ENCODE measurements around the gene SORBS2. TPM values are rescaled to one million over a fixed set of nuclear protein-coding genes. Genes with fewer than 3 reads are reported as not detected.

Gene SORBS2
- total RNA-seq, 4 donors from 2014 or later, result 640 to 1,569 (median 1,016) TPM

DNA sequence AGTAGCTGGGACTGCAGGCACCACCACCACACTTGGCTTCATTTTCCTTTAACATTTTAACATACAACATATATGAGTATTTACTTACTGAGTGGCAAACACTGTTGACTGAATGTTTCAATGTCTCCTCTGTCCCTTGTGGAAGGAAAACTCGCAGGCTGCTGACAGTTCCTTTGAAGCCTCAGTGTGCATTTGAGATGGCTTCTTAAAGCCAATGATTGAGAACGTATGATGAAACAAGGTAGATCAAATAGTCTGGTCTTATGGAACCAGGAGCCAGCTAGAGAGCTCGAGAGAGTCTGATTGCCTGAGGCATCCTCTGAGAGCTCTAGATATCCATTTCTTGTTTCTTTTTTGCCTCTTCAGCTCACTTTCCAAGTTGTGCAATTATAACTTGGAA lies 233.7 kb downstream of the SORBS2 start:
- H3K4me3 ChIP-seq, result no peak overlapping the region
- H3K4me1 ChIP-seq, result peaks cover 3 to 28% (median 15%) of the 10 kb centered on the region in 3 donors
- H3K36me3 ChIP-seq, result no peaks in the 10 kb centered on the region
- H3K9me3 ChIP-seq, result no peaks in the 10 kb centered on the region
- no peak for ATAC-seq
- 83% methylated on average over 3 of the region's 3 CpGs for WGBS, 2 donors (ENCODE audit: low coverage in 1 of 2)
- TF ChIP-seq POLR2A (IDR thresholded peaks at IDR 0.05) (no peak), EP300 (IDR thresholded peaks at IDR 0.05) (no peak), CTCF (IDR thresholded peaks at IDR 0.05) (no peak), POLR2AphosphoS5 (IDR thresholded peaks at IDR 0.05) (no peak)
- no peaks in the 10 kb centered on the region for H3K27me3 ChIP-seq
- H3K27ac ChIP-seq, result no peak overlapping the region

- 41 to 51% methylated on average over 3 to 7 of the region's 8 CpGs for WGBS, 2 donors (ENCODE audit: low coverage in 1 of 2)
- TF ChIP-seq EP300 (IDR thresholded peaks at IDR 0.05) (no peak), POLR2AphosphoS5 (IDR thresholded peaks at IDR 0.05) (no peak), POLR2A (IDR thresholded peaks at IDR 0.05) (no peak), CTCF (IDR thresholded peaks at IDR 0.05) (no peak)
- no peak overlapping the region for H3K4me3 ChIP-seq
- H3K36me3 ChIP-seq, result no peaks in the 10 kb centered on the region
- no peaks in the 10 kb centered on the region for H3K9me3 ChIP-seq
- H3K27me3 ChIP-seq, result no peaks in the 10 kb centered on the region
- no peak for ATAC-seq
- peak overlapping the region; percentile 63 to 85 (median 80) for H3K27ac ChIP-seq
- H3K4me1 ChIP-seq, result peaks cover 3 to 28% (median 15%) of the 10 kb centered on the region in 3 donors
Measured at GRCh38 chr4:185576962-185577950, 234.7 kb downstream of the SORBS2 start.

DNA sequence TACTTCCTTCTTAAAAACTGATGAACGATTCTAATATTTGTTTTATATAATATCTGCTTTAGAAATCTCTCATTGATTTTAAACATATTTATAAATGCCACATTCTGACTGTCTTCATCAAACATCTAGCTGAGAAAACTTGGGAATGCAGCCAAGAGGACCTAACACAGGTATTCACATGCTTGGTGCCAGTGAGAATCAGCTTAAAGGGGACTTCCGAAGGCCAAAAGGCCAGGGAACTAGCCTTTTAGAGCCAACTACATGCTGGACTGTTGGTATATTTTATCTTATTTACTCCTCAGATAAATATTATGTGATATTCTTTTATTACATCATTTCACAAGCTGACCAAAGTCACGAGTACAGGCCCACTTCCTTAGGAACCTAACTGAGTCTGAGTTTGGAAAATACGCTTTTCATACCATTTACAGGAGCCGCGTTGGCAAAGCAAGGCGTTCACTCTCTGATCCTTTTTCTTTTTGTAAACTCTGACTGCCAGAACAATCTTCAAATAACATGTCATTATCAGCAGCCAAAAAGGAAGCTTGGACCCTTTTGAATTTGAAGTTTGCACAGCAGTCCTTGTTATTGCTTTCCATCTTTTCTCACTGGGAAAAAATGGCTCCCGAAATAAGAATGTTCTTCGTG lies 235.6 kb downstream of the SORBS2 start:
- Histone ChIP-seq H3K4me1 (peaks cover 3 to 28% (median 15%) of the 10 kb centered on the region in 3 donors), H3K27me3 (no peaks in the 10 kb centered on the region), H3K9me3 (no peaks in the 10 kb centered on the region), H3K27ac (peak overlapping the region; percentile 63 to 85 (median 80)), H3K36me3 (no peaks in the 10 kb centered on the region), H3K4me3 (no peak overlapping the region)
- no peak for ATAC-seq
- 24 to 27% methylated on average over 9 of the region's 9 CpGs for WGBS, 2 donors (ENCODE audit: low coverage in 1 of 2)
- TF ChIP-seq CTCF (IDR thresholded peaks at IDR 0.05) (no peak), EP300 (IDR thresholded peaks at IDR 0.05) (no peak), POLR2A (IDR thresholded peaks at IDR 0.05) (no peak), POLR2AphosphoS5 (IDR thresholded peaks at IDR 0.05) (no peak)

DNA sequence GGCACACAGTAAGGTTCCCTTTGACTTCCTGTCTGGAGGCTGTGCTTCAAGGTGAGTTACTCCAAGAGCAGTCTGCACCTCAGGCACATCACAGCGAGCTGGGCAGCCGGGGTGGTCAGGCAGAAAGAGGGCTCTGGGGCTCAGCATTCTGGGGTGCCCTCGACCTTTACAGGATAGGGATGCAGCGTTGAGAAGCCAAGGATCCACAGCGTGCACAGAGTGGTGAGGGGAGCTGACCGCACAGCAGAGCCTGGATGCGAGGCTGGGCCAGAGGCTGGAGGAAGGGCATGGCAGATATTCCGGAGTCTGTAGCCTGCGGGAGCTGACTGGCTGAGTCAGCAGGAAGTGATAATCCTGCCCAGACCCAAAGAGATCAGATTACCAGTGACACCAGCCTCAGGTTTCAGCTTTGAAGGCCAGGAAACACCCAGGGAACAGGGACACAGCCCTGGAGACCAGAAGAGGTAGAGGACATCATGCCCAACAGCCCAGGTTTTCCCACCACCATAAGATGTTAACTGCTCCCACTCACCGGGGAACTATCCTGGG lies 238.3 kb downstream of the SORBS2 start:
- peak overlapping the region; percentile 45 to 62 (median 49) for H3K27ac ChIP-seq
- no peak for TF ChIP-seq POLR2AphosphoS5 (IDR thresholded peaks at IDR 0.05)
- H3K4me3 ChIP-seq, result no peak overlapping the region
- H3K4me1 ChIP-seq, result peaks cover 3 to 45% (median 15%) of the 10 kb centered on the region in 3 donors
- WGBS, 2 donors (ENCODE audit: low coverage in 1 of 2), result 29 to 76% methylated on average over 4 to 9 of the region's 10 CpGs
- H3K9me3 ChIP-seq, result no peaks in the 10 kb centered on the region
- no peaks in the 10 kb centered on the region for H3K36me3 ChIP-seq
- no peaks in the 10 kb centered on the region for H3K27me3 ChIP-seq
- ATAC-seq, result peak; percentile 54

GRCh38 chr4:185570727-185571126 lies 241.3 kb downstream of the SORBS2 start:
- Histone ChIP-seq H3K27me3 (no peaks in the 10 kb centered on the region), H3K9me3 (no peaks in the 10 kb centered on the region), H3K36me3 (no peaks in the 10 kb centered on the region), H3K27ac (peak overlapping the region; percentile 9 to 92 (median 88)), H3K4me1 (peaks cover 16 to 55% (median 17%) of the 10 kb centered on the region in 3 donors), H3K4me3 (no peak overlapping the region)
- WGBS, 2 donors (ENCODE audit: low coverage in 1 of 2), result 84 to 92% methylated on average over 2 to 3 of the region's 3 CpGs
- no peak for TF ChIP-seq CTCF (IDR thresholded peaks at IDR 0.05)
- TF ChIP-seq POLR2A (IDR thresholded peaks at IDR 0.05), result no peak
- no peak for TF ChIP-seq EP300 (IDR thresholded peaks at IDR 0.05)
- TF ChIP-seq POLR2AphosphoS5 (IDR thresholded peaks at IDR 0.05), result no peak
- no peak for ATAC-seq

Measured in gastroesophageal sphincter (tissue), 4 donors.